ENCODE measurements around the gene EXOSC5. TPM values are rescaled to one million over a fixed set of nuclear protein-coding genes. Genes with fewer than 3 reads are reported as not detected.

EXOSC5 gene
- total and polyA plus RNA-seq, 2 of the 13 experiments (the other 11 are each of a cell fraction or from before 2014, with no cell fraction given), result 24.1 to 26.5 TPM

- TF ChIP-seq, protein P1, sequence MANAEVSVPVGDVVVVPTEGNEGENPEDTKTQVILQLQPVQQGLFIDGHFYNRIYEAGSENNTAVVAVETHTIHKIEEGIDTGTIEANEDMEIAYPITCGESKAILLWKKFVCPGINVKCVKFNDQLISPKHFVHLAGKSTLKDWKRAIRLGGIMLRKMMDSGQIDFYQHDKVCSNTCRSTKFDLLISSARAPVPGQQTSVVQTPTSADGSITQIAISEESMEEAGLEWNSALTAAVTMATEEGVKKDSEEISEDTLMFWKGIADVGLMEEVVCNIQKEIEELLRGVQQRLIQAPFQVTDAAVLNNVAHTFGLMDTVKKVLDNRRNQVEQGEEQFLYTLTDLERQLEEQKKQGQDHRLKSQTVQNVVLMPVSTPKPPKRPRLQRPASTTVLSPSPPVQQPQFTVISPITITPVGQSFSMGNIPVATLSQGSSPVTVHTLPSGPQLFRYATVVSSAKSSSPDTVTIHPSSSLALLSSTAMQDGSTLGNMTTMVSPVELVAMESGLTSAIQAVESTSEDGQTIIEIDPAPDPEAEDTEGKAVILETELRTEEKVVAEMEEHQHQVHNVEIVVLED (CRISPR knock-in tag; IDR thresholded peaks at IDR 0.05; ENCODE audit: borderline replicate concordance), result peak; percentile 11; the same call in 1 of the 2 replicates
- TF ChIP-seq NFE2L1 (CRISPR knock-in tag; IDR thresholded peaks at IDR 0.05; ENCODE audit: borderline replicate concordance) (no peak; the same call in 1 of the 2 replicates), ZSCAN20 (CRISPR knock-in tag; IDR thresholded peaks at IDR 0.05; ENCODE audit: borderline replicate concordance) (no peak), ZNF235 (CRISPR knock-in tag; IDR thresholded peaks at IDR 0.05; ENCODE audit: borderline replicate concordance) (no peak), CBX1 (IDR thresholded peaks at IDR 0.05; ENCODE audit: low read depth) (no peak), ISX (CRISPR knock-in tag; conservative IDR thresholded peaks at IDR 0.05) (peak; percentile 60; the same call in 1 of the 2 replicates), ATF5 (CRISPR knock-in tag; IDR thresholded peaks at IDR 0.05; ENCODE audit: low read depth) (no peak), ZFX (CRISPR knock-in tag; IDR thresholded peaks at IDR 0.05; ENCODE audit: low read depth) (peak; percentile 72), ZNF512B (CRISPR knock-in tag; IDR thresholded peaks at IDR 0.05; ENCODE audit: borderline replicate concordance) (peak; percentile 67; the same call in 1 of the 2 replicates), MYC (CRISPR knock-in tag; IDR thresholded peaks at IDR 0.05; ENCODE audit: borderline replicate concordance) (peak; percentile 84), RAD51 (IDR thresholded peaks at IDR 0.05; ENCODE audit: borderline replicate concordance) (no peak)
- TF ChIP-seq, protein P2, sequence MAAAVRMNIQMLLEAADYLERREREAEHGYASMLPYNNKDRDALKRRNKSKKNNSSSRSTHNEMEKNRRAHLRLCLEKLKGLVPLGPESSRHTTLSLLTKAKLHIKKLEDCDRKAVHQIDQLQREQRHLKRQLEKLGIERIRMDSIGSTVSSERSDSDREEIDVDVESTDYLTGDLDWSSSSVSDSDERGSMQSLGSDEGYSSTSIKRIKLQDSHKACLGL (CRISPR knock-in tag; IDR thresholded peaks at IDR 0.05), result 0 out of 2 replicates have a peak, but pooled peaks have one; percentile 34
- TF ChIP-seq, protein P3, sequence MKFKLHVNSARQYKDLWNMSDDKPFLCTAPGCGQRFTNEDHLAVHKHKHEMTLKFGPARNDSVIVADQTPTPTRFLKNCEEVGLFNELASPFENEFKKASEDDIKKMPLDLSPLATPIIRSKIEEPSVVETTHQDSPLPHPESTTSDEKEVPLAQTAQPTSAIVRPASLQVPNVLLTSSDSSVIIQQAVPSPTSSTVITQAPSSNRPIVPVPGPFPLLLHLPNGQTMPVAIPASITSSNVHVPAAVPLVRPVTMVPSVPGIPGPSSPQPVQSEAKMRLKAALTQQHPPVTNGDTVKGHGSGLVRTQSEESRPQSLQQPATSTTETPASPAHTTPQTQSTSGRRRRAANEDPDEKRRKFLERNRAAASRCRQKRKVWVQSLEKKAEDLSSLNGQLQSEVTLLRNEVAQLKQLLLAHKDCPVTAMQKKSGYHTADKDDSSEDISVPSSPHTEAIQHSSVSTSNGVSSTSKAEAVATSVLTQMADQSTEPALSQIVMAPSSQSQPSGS (CRISPR knock-in tag; IDR thresholded peaks at IDR 0.05), result no peak
- TF ChIP-seq, protein P4, sequence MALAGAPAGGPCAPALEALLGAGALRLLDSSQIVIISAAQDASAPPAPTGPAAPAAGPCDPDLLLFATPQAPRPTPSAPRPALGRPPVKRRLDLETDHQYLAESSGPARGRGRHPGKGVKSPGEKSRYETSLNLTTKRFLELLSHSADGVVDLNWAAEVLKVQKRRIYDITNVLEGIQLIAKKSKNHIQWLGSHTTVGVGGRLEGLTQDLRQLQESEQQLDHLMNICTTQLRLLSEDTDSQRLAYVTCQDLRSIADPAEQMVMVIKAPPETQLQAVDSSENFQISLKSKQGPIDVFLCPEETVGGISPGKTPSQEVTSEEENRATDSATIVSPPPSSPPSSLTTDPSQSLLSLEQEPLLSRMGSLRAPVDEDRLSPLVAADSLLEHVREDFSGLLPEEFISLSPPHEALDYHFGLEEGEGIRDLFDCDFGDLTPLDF (CRISPR knock-in tag; IDR thresholded peaks at IDR 0.05), result 0 out of 2 replicates have a peak, but pooled peaks have one; percentile 48
- TF ChIP-seq, protein P5, sequence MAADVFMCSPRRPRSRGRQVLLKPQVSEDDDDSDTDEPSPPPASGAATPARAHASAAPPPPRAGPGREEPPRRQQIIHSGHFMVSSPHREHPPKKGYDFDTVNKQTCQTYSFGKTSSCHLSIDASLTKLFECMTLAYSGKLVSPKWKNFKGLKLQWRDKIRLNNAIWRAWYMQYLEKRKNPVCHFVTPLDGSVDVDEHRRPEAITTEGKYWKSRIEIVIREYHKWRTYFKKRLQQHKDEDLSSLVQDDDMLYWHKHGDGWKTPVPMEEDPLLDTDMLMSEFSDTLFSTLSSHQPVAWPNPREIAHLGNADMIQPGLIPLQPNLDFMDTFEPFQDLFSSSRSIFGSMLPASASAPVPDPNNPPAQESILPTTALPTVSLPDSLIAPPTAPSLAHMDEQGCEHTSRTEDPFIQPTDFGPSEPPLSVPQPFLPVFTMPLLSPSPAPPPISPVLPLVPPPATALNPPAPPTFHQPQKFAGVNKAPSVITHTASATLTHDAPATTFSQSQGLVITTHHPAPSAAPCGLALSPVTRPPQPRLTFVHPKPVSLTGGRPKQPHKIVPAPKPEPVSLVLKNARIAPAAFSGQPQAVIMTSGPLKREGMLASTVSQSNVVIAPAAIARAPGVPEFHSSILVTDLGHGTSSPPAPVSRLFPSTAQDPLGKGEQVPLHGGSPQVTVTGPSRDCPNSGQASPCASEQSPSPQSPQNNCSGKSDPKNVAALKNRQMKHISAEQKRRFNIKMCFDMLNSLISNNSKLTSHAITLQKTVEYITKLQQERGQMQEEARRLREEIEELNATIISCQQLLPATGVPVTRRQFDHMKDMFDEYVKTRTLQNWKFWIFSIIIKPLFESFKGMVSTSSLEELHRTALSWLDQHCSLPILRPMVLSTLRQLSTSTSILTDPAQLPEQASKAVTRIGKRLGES (CRISPR knock-in tag; IDR thresholded peaks at IDR 0.05; ENCODE audit: borderline replicate concordance), result 0 out of 2 replicates have a peak, but pooled peaks have one; percentile 47
Observed at GRCh38 chr19:41352609-41353465, 44.3 kb downstream of the EXOSC5 start (continued).
